Upper lobe of left lung (tissue), 6 donors: ENCODE measurements around the gene PDE1C. TPM values are rescaled to one million over a fixed set of nuclear protein-coding genes. Genes with fewer than 3 reads are reported as not detected.

Experiments
- ATAC-seq, 2 donors: fragments of 200-7000 bp; cut with Tn5 transposase; one replicate each; pipeline ENCODE4 v1.9.1; 2022; ENCODE audit warnings: mild to moderate bottlenecking in 2 of 2, moderate library complexity in 2 of 2; ENCODE audit not compliant: low FRiP score in 2 of 2
- DNase-seq, 2 donors: peaks; one replicate each; pipeline ENCODE4 v3.0.0-alpha.2; 2019 to 2020
- H3K27ac ChIP-seq, 4 donors: fragments of 200-600 bp; sonication (generic); one replicate each; pipeline ENCODE4 v1.5.1; 2016 to 2019
- H3K27me3 ChIP-seq, 4 donors: fragments of 200-600 bp; sonication (generic); one replicate each; pipeline ENCODE4 v1.5.1; 2017 to 2019
- H3K36me3 ChIP-seq, 4 donors: fragments of 200-600 bp; sonication (generic); one replicate each; pipeline ENCODE4 v1.5.1; 2016 to 2019
- H3K4me1 ChIP-seq, 4 donors: fragments of 200-600 bp; sonication (generic); one replicate each; pipeline ENCODE4 v1.5.1; 2018 to 2019
- H3K4me3 ChIP-seq, 4 donors: fragments of 200-600 bp; sonication (generic); one replicate each; pipeline ENCODE4 v1.5.1; 2017 to 2019; ENCODE audit warnings: mild to moderate bottlenecking in 2 of 4, moderate library complexity in 1 of 4
- H3K9me3 ChIP-seq, 4 donors: fragments of 200-600 bp; sonication (generic); one replicate each; pipeline ENCODE4 v1.5.1; 2018 to 2019
- CTCF ChIP-seq, 6 experiments: fragments of 450-650 bp in 4 of 6; fragments of 200-600 bp in 2 of 6; sonication (generic) in 2 of 6; IDR thresholded peaks; one replicate each; pipeline ENCODE4 v1.5.1; 2016 to 2019; ENCODE audit warnings: antibody characterized with exemption in 6 of 6
- EP300 ChIP-seq, 4 donors: sonication (generic); formaldehyde crosslinking; IDR thresholded peaks; one replicate each; pipeline ENCODE4 v1.5.1; 2017; ENCODE audit warnings: antibody characterized with exemption in 4 of 4, control low read depth in 2 of 4
- POLR2A ChIP-seq, 4 donors: fragments of 450-650 bp; IDR thresholded peaks; one replicate each; pipeline ENCODE4 v1.5.1; 2016 to 2017; ENCODE audit warnings: antibody characterized with exemption in 4 of 4, mild to moderate bottlenecking in 2 of 4
- POLR2AphosphoS5 ChIP-seq, 2 donors: sonication (generic); formaldehyde crosslinking; IDR thresholded peaks; one replicate each; pipeline ENCODE4 v1.5.1; 2017; ENCODE audit warnings: antibody characterized with exemption in 2 of 2
- WGBS, 2 donors: methylation state at CpG; one replicate each; pipeline ENCODE4 v1.1.5; 2017 to 2018; 5-methylcytosine and 5-hydroxymethylcytosine counted together
- total RNA-seq, 6 donors: library from RNA; depleted of rRNA in 4 of 6; stranded (reverse); fragments of >200 nt in 4 of 6; gene quantifications; one replicate each; pipeline versions ENCODE4 v1.1.0 to v1.2.1, GENCODE V29; 2016 to 2021
- donor health status: DM: no; HTN: no; CAD: no; lungs with moderate emphysema.
- donor health status: DM: no; HTN: yes; CAD: no; lungs with severe emphysema.

The PDE1C gene
- total RNA-seq, 6 donors from 2014 or later = 5.6 to 38.8 (median 11.3) TPM

- DNase-seq = no peak
- Histone ChIP-seq H3K4me3 (no peak overlapping the region), H3K4me1 (no peaks in the 10 kb centered on the region), H3K27me3 (no peaks in the 10 kb centered on the region), H3K9me3 (no peaks in the 10 kb centered on the region), H3K27ac (no peak overlapping the region), H3K36me3 (peaks cover 0 to 11% (median 0%) of the 10 kb centered on the region in 4 donors)
- 92 to 93% methylated on average over 5 of the region's 5 CpGs for WGBS, 2 donors
- no peak for ATAC-seq
- TF ChIP-seq CTCF (IDR thresholded peaks at IDR 0.05) (no peak), POLR2AphosphoS5 (IDR thresholded peaks at IDR 0.05) (no peak), POLR2A (IDR thresholded peaks at IDR 0.05) (no peak)
These were observed 251.2 kb downstream of the PDE1C start for GRCh38 chr7:31819031-31819430.

- H3K9me3 ChIP-seq = no peaks in the 10 kb centered on the region
- peaks cover 0 to 7% (median 4%) of the 10 kb centered on the region in 4 donors for H3K4me1 ChIP-seq
- TF ChIP-seq POLR2AphosphoS5 (IDR thresholded peaks at IDR 0.05) = no peak
- no peak for TF ChIP-seq CTCF (IDR thresholded peaks at IDR 0.05)
- no peak for TF ChIP-seq POLR2A (IDR thresholded peaks at IDR 0.05)
- no peak for TF ChIP-seq EP300 (IDR thresholded peaks at IDR 0.05)
- no peak for DNase-seq
- H3K4me3 ChIP-seq = no peak overlapping the region
- no peaks in the 10 kb centered on the region for H3K36me3 ChIP-seq
- H3K27me3 ChIP-seq = no peaks in the 10 kb centered on the region
- no peak overlapping the region for H3K27ac ChIP-seq
- ATAC-seq = no peak
- WGBS, 2 donors = 85 to 87% methylated on average over 5 of the region's 5 CpGs
These were observed 253.4 kb downstream of the PDE1C start for GRCh38 chr7:31816810-31817209.

- Histone ChIP-seq H3K4me3 (no peak overlapping the region), H3K27ac (no peak overlapping the region), H3K36me3 (no peaks in the 10 kb centered on the region), H3K4me1 (peaks cover 0 to 10% (median 7%) of the 10 kb centered on the region in 4 donors), H3K9me3 (no peaks in the 10 kb centered on the region), H3K27me3 (no peaks in the 10 kb centered on the region)
- no peak for ATAC-seq
- TF ChIP-seq POLR2AphosphoS5 (IDR thresholded peaks at IDR 0.05) (no peak), EP300 (IDR thresholded peaks at IDR 0.05) (no peak), POLR2A (IDR thresholded peaks at IDR 0.05) (no peak), CTCF (IDR thresholded peaks at IDR 0.05) (no peak)
- no peak for DNase-seq
- 72 to 81% methylated on average over 9 of the region's 9 CpGs for WGBS, 2 donors
These were observed 254.4 kb downstream of the PDE1C start for GRCh38 chr7:31815796-31816195.

GRCh38 chr7:31814187-31814586, 256.0 kb downstream of the PDE1C start:
- peaks cover 0 to 10% (median 7%) of the 10 kb centered on the region in 4 donors for H3K4me1 ChIP-seq
- DNase-seq (no peak), ATAC-seq (no peak)
- H3K27me3 ChIP-seq = no peaks in the 10 kb centered on the region
- H3K9me3 ChIP-seq = no peaks in the 10 kb centered on the region
- 75 to 79% methylated on average over 3 of the region's 3 CpGs for WGBS, 2 donors
- H3K36me3 ChIP-seq = no peaks in the 10 kb centered on the region
- no peak overlapping the region for H3K4me3 ChIP-seq
- no peak overlapping the region for H3K27ac ChIP-seq
- TF ChIP-seq POLR2A (IDR thresholded peaks at IDR 0.05) (no peak), EP300 (IDR thresholded peaks at IDR 0.05) (no peak), CTCF (IDR thresholded peaks at IDR 0.05) (peak in 1 of 6 experiments; percentile 16), POLR2AphosphoS5 (IDR thresholded peaks at IDR 0.05) (no peak)
